GM13977 (cell line): ENCODE measurements around the gene METAP1D.
"Not testable (repeated sequence)": the region's sequence is repeated elsewhere in the genome, so short reads cannot be mapped to it uniquely, and the experiment has no call there.

Source experiments
- DNase-seq: peaks from one replicate; pipeline ENCODE4 v3.0.0; 2012; ENCODE audit warnings: low spot score
- CTCF ChIP-seq: IDR thresholded peaks from 2 replicates; pipeline ENCODE4 v1.5.1; 2012; ENCODE audit warnings: mild to moderate bottlenecking, control low read depth; ENCODE audit not compliant: insufficient read depth; ENCODE audit errors: extremely low read depth, missing control alignments
- in situ Hi-C: fragments of 300-500 bp; cut with MboI; formaldehyde crosslinking; loops from one replicate; pipeline ENCODE4 v1.12.0; 2022; ENCODE audit warnings: low sequenced_read_pairs, low pct_unique_long_range_greater_than_20kb, mixed read lengths, inconsistent platforms; ENCODE audit not compliant: unreplicated experiment

Gene METAP1D

GRCh38 chr2:171991027-171991426 lies 8.7 kb upstream of the METAP1D start:
- DNase-seq = no peak
- in situ Hi-C loops = no loop called here

GRCh38 chr2:171995586-171995985 lies 4.2 kb upstream of the METAP1D start:
- TF ChIP-seq CTCF = no peak
- no peak for DNase-seq
- in situ Hi-C loops = no loop called here

More at GRCh38 chr2:171991027-171991426, 8.7 kb upstream of the METAP1D start:
- TF ChIP-seq CTCF = no peak

GRCh38 chr2:171996021-171996420 lies 3.7 kb upstream of the METAP1D start:
- DNase-seq = no peak
- no peak for TF ChIP-seq CTCF
- in situ Hi-C loops = no loop called here

- in situ Hi-C loops = not testable (repeated sequence)
Measured at GRCh38 chr2:171997031-171997430, 2.7 kb upstream of the METAP1D start.

GRCh38 chr2:171999161-171999560 lies 592 bp upstream of the METAP1D start:
- DNase-seq = no peak
- in situ Hi-C loops = no loop called here
- no peak for TF ChIP-seq CTCF

More at GRCh38 chr2:171997031-171997430, 2.7 kb upstream of the METAP1D start:
- not testable (repeated sequence) for DNase-seq

- DNase-seq = no peak
- TF ChIP-seq CTCF = no peak
- in situ Hi-C loops = no loop called here
Measured at GRCh38 chr2:172000696-172001361, 1.1 kb downstream of the METAP1D start.

- in situ Hi-C loops = no loop called here
- no peak for DNase-seq
- no peak for TF ChIP-seq CTCF
Measured at GRCh38 chr2:172007372-172007771, 7.6 kb downstream of the METAP1D start.
